Pancreas (tissue), 10 donors: ENCODE data around the gene MAP3K20. TPM values are rescaled to one million over a fixed set of nuclear protein-coding genes. Genes with fewer than 3 reads are reported as not detected.
A peak's percentile ranks its signal among the peaks of the same experiment; 100 is the strongest.
"Not testable (repeated sequence)": the region's sequence is repeated elsewhere in the genome, so short reads cannot be mapped to it uniquely, and the experiment has no call there.

Experiments used
- ATAC-seq, 4 donors: fragments of 200-7000 bp; cut with Tn5 transposase; one replicate each; pipeline versions ENCODE4 v1.8.0 to v1.9.1; 2020; ENCODE audit warnings: mild to moderate bottlenecking in 4 of 4, moderate library complexity in 4 of 4
- DNase-seq, 6 donors: peaks; one replicate each; pipeline ENCODE4 v3.0.0-alpha.2; 2020
- FAIRE-seq: peaks from 2 replicates; lab custom pipeline; 2012; peaks lifted over from hg19 to GRCh38; lab: Jason Lieb, UNC
- H3K27ac ChIP-seq, 4 donors: fragments of 200-600 bp; sonication (generic); 1 replicate in 3 of 4; 2 replicates in 1 of 4; pipeline versions ENCODE4 v1.5.0 to v1.8.0; 2020
- H3K27me3 ChIP-seq, 4 donors: fragments of 200-600 bp; one replicate each; pipeline ENCODE4 v1.8.0; 2021
- H3K36me3 ChIP-seq, 3 donors: fragments of 200-600 bp; sonication (generic) in 1 of 3; one replicate each; pipeline versions ENCODE4 v1.5.0 to v1.8.0; 2020 to 2021
- H3K4me1 ChIP-seq, 3 donors: fragments of 200-600 bp; one replicate each; pipeline ENCODE4 v1.8.0; 2021
- H3K4me3 ChIP-seq, 4 donors: fragments of 200-600 bp; sonication (generic) in 2 of 4; one replicate each; pipeline versions ENCODE4 v1.5.0 to v1.8.0; 2020 to 2021
- H3K9me3 ChIP-seq, 4 donors: fragments of 200-600 bp; one replicate each; pipeline ENCODE4 v1.8.0; 2021
- WGBS, 2 donors: extraction: QIAGEN DNeasy Blood & Tissue Kit; methylation state at CpG; one replicate each; pipeline ENCODE4 v1.1.7; 2013; 5-methylcytosine and 5-hydroxymethylcytosine counted together
- intact Hi-C, 3 donors: fragments of 100-400 bp; cut with DNase I; formaldehyde crosslinking; loops; one replicate each; pipeline versions ENCODE4 v1.11.1 to v1.14.2; 2022
- polyA plus RNA-seq, 2 donors: library from polyadenylated mRNA; stranded (reverse); fragments of 200-250 nt; gene quantifications; one replicate each; pipeline ENCODE4 v1.2.3, GENCODE V29; 2013
- total RNA-seq, 6 donors: library from RNA; stranded (reverse); fragmentation: NEBNext Ultra II Directional in 4 of 6; extraction: Animal tissue kit (Norgen Biotek cat#: 25700) in 4 of 6; gene quantifications; one replicate each; pipeline versions ENCODE4 v1.2.1 to v1.2.4, GENCODE V29; 2021 to 2023
- TF ChIP-seq, protein P1 (sequence below), 4 donors: fragments of 200-600 bp; sonication (generic) in 3 of 4; IDR thresholded peaks; one replicate each; pipeline versions ENCODE4 v1.5.0 to v1.8.0; 2021; ENCODE audit warnings: antibody characterized with exemption in 4 of 4
- donor health status: healthy with polysubstance abuse.
- donor health status: DM: no; HTN: no; CAD: no; lungs with moderate emphysema.
- donor health status: DM: no; HTN: no; CAD: no.
- donor health status: control.
- donor health status: control.
- donor health status: Bipolar disorder and iron deficiency.
- donor health status: DM: yes; HTN: yes; CAD: no.
- donor health status: DM: no; HTN: no; CAD: no.
- donor health status: DM: no; HTN: no; CAD: no.
- donor health status: DM: yes; HTN: yes; CAD: no.

Gene MAP3K20
- total and polyA plus RNA-seq, 8 donors: 4.1 to 23.7 (median 8.2) TPM

DNA sequence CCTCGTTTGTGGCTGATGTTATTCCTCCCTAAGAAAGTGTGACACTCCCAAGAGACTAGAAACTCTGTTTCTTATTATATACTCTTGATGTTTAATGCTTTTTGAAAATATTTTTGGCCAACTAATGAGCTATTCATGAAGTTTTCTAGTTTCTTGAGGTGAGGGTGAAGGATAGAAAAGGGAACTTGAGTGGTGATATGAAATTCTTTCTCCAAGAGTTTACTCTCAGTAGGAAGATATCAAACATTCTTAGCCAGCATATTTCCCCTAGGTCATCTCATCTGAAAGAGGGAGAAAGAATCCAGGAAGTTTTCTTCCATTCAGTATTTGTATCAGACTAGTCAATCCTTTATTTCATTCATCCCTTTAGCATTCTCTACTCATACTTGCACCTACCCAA lies 95.7 kb downstream of the MAP3K20 start:
- no peak overlapping the region for H3K27ac ChIP-seq
- ATAC-seq (no peak), DNase-seq (no peak), FAIRE-seq (no peak)
- WGBS, 2 donors: 34 to 47% methylated on average over 1 of the region's 1 CpG
- intact Hi-C loops: no loop called here
- TF ChIP-seq, protein P1, sequence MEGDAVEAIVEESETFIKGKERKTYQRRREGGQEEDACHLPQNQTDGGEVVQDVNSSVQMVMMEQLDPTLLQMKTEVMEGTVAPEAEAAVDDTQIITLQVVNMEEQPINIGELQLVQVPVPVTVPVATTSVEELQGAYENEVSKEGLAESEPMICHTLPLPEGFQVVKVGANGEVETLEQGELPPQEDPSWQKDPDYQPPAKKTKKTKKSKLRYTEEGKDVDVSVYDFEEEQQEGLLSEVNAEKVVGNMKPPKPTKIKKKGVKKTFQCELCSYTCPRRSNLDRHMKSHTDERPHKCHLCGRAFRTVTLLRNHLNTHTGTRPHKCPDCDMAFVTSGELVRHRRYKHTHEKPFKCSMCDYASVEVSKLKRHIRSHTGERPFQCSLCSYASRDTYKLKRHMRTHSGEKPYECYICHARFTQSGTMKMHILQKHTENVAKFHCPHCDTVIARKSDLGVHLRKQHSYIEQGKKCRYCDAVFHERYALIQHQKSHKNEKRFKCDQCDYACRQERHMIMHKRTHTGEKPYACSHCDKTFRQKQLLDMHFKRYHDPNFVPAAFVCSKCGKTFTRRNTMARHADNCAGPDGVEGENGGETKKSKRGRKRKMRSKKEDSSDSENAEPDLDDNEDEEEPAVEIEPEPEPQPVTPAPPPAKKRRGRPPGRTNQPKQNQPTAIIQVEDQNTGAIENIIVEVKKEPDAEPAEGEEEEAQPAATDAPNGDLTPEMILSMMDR (IDR thresholded peaks at IDR 0.05): no peak
- no peaks in the 10 kb centered on the region for H3K27me3 ChIP-seq
- no peaks in the 10 kb centered on the region for H3K9me3 ChIP-seq
- peaks cover 9 to 14% (median 10%) of the 10 kb centered on the region in 3 donors for H3K4me1 ChIP-seq
- H3K4me3 ChIP-seq: no peak overlapping the region
- H3K36me3 ChIP-seq: no peaks in the 10 kb centered on the region

DNA sequence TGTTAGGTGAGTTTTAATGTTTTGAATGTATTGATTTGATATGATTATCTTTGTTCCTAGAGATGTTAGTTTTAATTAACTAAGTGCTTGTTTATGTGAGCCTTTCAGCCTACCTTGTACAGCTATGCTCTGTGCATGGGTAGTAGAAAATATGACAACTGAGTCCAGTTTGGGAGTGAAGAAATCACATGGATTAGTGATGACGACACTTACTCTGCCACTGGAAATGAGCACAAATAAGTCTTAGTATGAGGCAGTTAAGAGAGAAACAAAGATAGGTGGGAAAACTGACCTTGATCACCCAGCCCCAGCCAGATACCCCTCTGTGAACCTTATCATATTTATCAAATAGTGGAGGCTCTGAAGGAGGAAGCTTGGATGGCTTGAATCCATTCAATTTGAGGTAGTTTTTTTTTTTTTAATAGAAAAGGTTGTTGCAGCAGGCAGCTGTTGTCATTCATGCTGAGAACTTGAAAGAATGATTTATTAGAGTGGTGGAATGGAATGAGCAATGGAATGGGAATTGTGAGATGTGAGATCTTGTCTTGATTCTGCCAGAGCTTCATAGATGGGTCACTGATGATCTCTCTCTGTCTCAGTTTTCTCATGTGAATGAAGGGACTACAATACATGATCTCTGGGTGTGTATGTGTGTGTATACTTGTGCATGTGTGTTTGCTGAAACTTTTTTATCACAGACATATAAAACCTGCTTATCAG lies 96.4 kb downstream of the MAP3K20 start:
- TF ChIP-seq, protein P1 (IDR thresholded peaks at IDR 0.05): no peak
- intact Hi-C loops: no loop called here
- 61 to 64% methylated on average over 1 of the region's 1 CpG for WGBS, 2 donors
- no peaks in the 10 kb centered on the region for H3K9me3 ChIP-seq
- H3K36me3 ChIP-seq: no peaks in the 10 kb centered on the region
- peaks cover 9 to 14% (median 10%) of the 10 kb centered on the region in 3 donors for H3K4me1 ChIP-seq
- ATAC-seq: no peak
- no peak overlapping the region for H3K4me3 ChIP-seq
- DNase-seq: no peak
- H3K27me3 ChIP-seq: no peaks in the 10 kb centered on the region
- FAIRE-seq: no peak
- H3K27ac ChIP-seq: no peak overlapping the region

DNA sequence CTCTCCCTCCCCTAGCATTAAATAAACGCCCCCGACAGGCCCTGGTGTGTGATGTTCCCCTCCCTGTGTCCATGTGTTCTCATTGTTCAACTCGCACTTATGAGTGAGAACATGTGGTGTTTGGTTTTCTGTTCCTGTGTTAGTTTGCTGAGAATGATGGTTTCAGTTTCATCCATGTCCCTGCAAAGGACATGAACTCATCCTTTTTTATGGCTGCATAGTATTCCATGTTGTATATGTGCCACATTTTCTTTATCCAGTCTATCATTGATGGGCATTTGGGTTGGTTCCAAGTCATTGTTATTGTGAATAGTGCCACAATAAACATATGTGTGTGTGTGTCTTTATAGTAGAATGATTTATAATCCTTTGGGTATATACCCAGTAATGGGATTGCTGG lies 98.7 kb downstream of the MAP3K20 start:
- H3K27ac ChIP-seq, DNase-seq, H3K4me1 ChIP-seq, H3K36me3 ChIP-seq, intact Hi-C loops, H3K9me3 ChIP-seq, ATAC-seq, FAIRE-seq, H3K27me3 ChIP-seq, H3K4me3 ChIP-seq: not testable (repeated sequence)
- 95% methylated on average over 3 of the region's 3 CpGs for WGBS, 2 donors

DNA sequence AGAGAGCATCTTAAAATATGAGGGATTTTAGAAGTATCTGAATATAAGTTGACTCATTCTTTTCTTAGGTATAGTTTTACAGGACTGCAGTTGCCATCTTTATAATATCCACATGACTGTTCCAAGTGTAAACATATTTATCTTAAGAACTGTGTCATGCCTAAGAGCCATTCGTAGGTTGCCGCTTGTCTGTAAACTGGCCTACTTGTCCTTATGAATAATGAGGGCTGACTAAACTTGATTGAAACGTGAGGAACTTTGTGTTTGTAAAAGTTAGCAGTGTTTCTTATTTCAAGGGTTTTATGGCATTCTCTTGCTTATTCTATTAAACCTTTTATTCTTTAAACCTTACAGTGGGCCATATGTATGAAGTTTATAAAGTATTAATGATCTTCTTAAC lies 99.6 kb downstream of the MAP3K20 start:
- DNase-seq (no peak), ATAC-seq (peak in 3 of 4 donors; percentile 54 to 58 (median 55)), FAIRE-seq (no peak)
- Histone ChIP-seq H3K27ac (no peak overlapping the region), H3K36me3 (no peaks in the 10 kb centered on the region), H3K4me1 (peaks cover 7 to 10% (median 9%) of the 10 kb centered on the region in 3 donors), H3K9me3 (no peaks in the 10 kb centered on the region), H3K4me3 (no peak overlapping the region), H3K27me3 (no peaks in the 10 kb centered on the region)
- TF ChIP-seq, protein P1 (IDR thresholded peaks at IDR 0.05): no peak
- WGBS, 2 donors: 26 to 29% methylated on average over 3 of the region's 3 CpGs
- intact Hi-C loops: no loop called here

DNA sequence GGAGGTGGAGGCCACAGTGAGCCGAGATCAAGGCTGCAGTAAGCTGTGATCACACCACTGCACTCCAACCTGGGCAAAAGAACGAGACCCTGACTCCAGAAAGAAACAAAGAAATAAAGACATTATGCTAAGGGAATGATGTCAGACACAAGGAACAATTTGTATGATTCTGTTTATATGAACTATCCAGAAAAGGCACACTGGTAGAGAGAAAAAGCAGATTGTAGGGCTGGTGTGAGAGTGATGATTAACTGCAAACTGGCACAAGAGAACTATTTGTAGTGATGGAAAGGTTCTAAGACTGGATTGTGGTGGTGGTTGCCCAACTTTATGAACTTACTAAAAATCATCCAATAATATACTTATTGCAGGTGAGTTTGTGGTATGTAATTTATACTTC lies 106.3 kb downstream of the MAP3K20 start:
- no peaks in the 10 kb centered on the region for H3K9me3 ChIP-seq
- no peaks in the 10 kb centered on the region for H3K4me1 ChIP-seq
- DNase-seq (no peak), ATAC-seq (no peak), FAIRE-seq (no peak)
- no peak overlapping the region for H3K27ac ChIP-seq
- no peaks in the 10 kb centered on the region for H3K36me3 ChIP-seq
- TF ChIP-seq, protein P1 (IDR thresholded peaks at IDR 0.05): no peak
- intact Hi-C loops: no loop called here
- no peaks in the 10 kb centered on the region for H3K27me3 ChIP-seq
- WGBS, 2 donors: 90 to 99% methylated on average over 2 of the region's 2 CpGs
- no peak overlapping the region for H3K4me3 ChIP-seq
